HG02840 (cell line): ENCODE measurements around the gene GNE.

ENCODE experiments used
- ATAC-seq: cut with Tn5 transposase; IDR thresholded peaks from one replicate; pipeline ENCODE4 v1.9.1; 2021; ENCODE audit warnings: mild to moderate bottlenecking, moderate library complexity, moderate number of reproducible peaks; ENCODE audit not compliant: unreplicated experiment, low FRiP score

The GNE gene

GRCh38 chr9:36173861-36174260 is 84.4 kb downstream of the GNE start:
- ATAC-seq = no peak

GRCh38 chr9:36170531-36170930 is 87.7 kb downstream of the GNE start:
- ATAC-seq = no peak

- no peak for ATAC-seq
These were observed 88.5 kb downstream of the GNE start for GRCh38 chr9:36169708-36170107.

- ATAC-seq = no peak
These were observed 89.1 kb downstream of the GNE start, which contains the start of gene CCIN for GRCh38 chr9:36169166-36169565. TSS of gene CCIN (plus strand) at chr9:36169388. CDS start at chr9:36169503, 115 bp downstream.

GRCh38 chr9:36166168-36166927 is 91.9 kb downstream of the GNE start:
- ATAC-seq = peak; percentile 78

- ATAC-seq = no peak
These were observed 92.5 kb downstream of the GNE start for GRCh38 chr9:36165826-36166167.

GRCh38 chr9:36164989-36165388 is 93.3 kb downstream of the GNE start:
- ATAC-seq = no peak
